HepG2 (cell line): ENCODE data around the gene SS18L1. TPM values are rescaled to one million over a fixed set of nuclear protein-coding genes. Genes with fewer than 3 reads are reported as not detected.
A peak's percentile ranks its signal among the peaks of the same experiment; 100 is the strongest.

Source experiments
- ASH2L ChIP-seq: fragments of 300-600, 200-600 bp; sonication (generic); IDR thresholded peaks from 2 replicates; pipeline ENCODE4 v1.7.0; 2017; ENCODE audit warnings: low read depth, mild to moderate bottlenecking, moderate library complexity, mixed read lengths, low read length; ENCODE audit not compliant: insufficient read length
- FOXO1 ChIP-seq: sonication (generic); formaldehyde crosslinking; IDR thresholded peaks from 2 replicates; pipeline ENCODE4 v1.4.0; 2020; ENCODE audit warnings: missing genetic modification reagents
- polyA plus RNA-seq, 8 experiments: library from polyadenylated mRNA; depleted of rRNA in 3 of 8; stranded (reverse) in 7 of 8; unstranded in 1 of 8; fragments of >200 nt; fragmentation: Illumina TruSeq in 4 of 8; extraction: Trizol in 4 of 8; gene quantifications; 2 replicates each; pipeline versions ENCODE4 v1.2.1 to v1.2.3, GENCODE V29; 2011 to 2016; ENCODE audit warnings: low read depth in 4 of 8, missing spikeins in 1 of 8, mixed read lengths in 1 of 8; ENCODE audit not compliant: insufficient read depth in 1 of 8
- total RNA-seq, 5 experiments: library from RNA; depleted of rRNA; stranded (reverse); fragments of >200 nt; fragmentation: Illumina TruSeq; extraction: Trizol; gene quantifications; 2 replicates each; pipeline ENCODE4 v1.2.3, GENCODE V29; 2016; ENCODE audit warnings: low read depth in 1 of 5
- TF ChIP-seq, protein P1 (sequence below): sonication (generic); formaldehyde crosslinking; IDR thresholded peaks from 2 replicates; pipeline ENCODE4 v1.5.0; 2020; ENCODE audit warnings: mild to moderate bottlenecking, missing genetic modification reagents, borderline replicate concordance
- TF ChIP-seq, protein P2 (sequence below): sonication (generic); formaldehyde crosslinking; conservative IDR thresholded peaks from 2 replicates; pipeline ENCODE4 v1.8.1; 2023; ENCODE audit warnings: missing genetic modification reagents
- TF ChIP-seq, protein P3 (sequence below): sonication (generic); formaldehyde crosslinking; IDR thresholded peaks from 2 replicates; pipeline ENCODE4 v1.4.0; 2020; ENCODE audit warnings: missing genetic modification reagents
- TF ChIP-seq, protein P4 (sequence below): sonication (generic); formaldehyde crosslinking; IDR thresholded peaks from 2 replicates; pipeline ENCODE4 v1.5.1; 2020; ENCODE audit warnings: mild to moderate bottlenecking, missing genetic modification reagents, moderate library complexity
- TF ChIP-seq, protein P5 (sequence below): sonication (generic); formaldehyde crosslinking; conservative IDR thresholded peaks from 2 replicates; pipeline ENCODE4 v1.4.0; 2020; ENCODE audit warnings: mild to moderate bottlenecking, missing genetic modification reagents, moderate library complexity
- TF ChIP-seq, protein P6 (sequence below): sonication (generic); formaldehyde crosslinking; IDR thresholded peaks from 2 replicates; pipeline ENCODE4 v1.5.1; 2020; ENCODE audit warnings: mild to moderate bottlenecking, missing genetic modification reagents, borderline replicate concordance

SS18L1 gene
- total and polyA plus RNA-seq, 2 of the 13 experiments (the other 11 are each of a cell fraction or from before 2014, with no cell fraction given): 17.8 to 27.6 TPM

DNA sequence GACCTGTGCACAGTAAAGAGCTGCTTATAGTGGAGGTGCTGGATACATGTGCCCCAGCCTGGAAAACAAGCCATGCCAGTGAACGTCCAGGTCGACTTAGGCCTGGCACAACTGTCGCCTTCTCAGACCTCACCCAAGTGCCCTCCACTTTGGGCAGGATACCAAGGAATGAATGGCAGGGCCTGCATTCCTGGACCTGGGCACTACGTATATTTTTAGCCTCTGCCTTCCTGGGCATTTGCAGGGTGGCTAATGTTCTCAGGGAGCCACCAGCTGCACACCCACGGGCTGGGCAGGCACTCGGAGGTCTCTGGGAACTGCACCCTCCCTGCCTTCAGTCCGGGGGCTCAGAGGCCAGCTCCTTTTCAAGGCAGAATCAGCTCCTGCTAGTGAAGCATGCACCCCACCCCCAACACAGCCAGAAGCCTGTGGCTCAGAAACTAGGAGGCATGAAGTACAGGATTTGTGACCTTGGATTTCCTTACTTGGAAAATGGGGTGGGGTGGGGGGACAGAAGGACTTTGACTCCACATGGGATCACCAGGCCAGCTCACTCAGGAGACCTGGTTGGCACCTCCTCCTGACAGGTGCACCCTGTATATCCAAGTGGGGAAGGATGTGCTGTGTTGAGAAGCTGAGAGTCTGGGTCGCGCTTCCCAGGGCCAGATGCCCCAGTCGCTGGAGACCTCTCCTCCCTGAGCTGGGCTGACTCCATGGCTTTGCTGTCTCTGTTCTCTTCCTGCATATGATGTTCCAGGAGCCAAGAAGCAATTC lies 23.8 kb upstream of the SS18L1 start (continued):
- TF ChIP-seq, protein P1, sequence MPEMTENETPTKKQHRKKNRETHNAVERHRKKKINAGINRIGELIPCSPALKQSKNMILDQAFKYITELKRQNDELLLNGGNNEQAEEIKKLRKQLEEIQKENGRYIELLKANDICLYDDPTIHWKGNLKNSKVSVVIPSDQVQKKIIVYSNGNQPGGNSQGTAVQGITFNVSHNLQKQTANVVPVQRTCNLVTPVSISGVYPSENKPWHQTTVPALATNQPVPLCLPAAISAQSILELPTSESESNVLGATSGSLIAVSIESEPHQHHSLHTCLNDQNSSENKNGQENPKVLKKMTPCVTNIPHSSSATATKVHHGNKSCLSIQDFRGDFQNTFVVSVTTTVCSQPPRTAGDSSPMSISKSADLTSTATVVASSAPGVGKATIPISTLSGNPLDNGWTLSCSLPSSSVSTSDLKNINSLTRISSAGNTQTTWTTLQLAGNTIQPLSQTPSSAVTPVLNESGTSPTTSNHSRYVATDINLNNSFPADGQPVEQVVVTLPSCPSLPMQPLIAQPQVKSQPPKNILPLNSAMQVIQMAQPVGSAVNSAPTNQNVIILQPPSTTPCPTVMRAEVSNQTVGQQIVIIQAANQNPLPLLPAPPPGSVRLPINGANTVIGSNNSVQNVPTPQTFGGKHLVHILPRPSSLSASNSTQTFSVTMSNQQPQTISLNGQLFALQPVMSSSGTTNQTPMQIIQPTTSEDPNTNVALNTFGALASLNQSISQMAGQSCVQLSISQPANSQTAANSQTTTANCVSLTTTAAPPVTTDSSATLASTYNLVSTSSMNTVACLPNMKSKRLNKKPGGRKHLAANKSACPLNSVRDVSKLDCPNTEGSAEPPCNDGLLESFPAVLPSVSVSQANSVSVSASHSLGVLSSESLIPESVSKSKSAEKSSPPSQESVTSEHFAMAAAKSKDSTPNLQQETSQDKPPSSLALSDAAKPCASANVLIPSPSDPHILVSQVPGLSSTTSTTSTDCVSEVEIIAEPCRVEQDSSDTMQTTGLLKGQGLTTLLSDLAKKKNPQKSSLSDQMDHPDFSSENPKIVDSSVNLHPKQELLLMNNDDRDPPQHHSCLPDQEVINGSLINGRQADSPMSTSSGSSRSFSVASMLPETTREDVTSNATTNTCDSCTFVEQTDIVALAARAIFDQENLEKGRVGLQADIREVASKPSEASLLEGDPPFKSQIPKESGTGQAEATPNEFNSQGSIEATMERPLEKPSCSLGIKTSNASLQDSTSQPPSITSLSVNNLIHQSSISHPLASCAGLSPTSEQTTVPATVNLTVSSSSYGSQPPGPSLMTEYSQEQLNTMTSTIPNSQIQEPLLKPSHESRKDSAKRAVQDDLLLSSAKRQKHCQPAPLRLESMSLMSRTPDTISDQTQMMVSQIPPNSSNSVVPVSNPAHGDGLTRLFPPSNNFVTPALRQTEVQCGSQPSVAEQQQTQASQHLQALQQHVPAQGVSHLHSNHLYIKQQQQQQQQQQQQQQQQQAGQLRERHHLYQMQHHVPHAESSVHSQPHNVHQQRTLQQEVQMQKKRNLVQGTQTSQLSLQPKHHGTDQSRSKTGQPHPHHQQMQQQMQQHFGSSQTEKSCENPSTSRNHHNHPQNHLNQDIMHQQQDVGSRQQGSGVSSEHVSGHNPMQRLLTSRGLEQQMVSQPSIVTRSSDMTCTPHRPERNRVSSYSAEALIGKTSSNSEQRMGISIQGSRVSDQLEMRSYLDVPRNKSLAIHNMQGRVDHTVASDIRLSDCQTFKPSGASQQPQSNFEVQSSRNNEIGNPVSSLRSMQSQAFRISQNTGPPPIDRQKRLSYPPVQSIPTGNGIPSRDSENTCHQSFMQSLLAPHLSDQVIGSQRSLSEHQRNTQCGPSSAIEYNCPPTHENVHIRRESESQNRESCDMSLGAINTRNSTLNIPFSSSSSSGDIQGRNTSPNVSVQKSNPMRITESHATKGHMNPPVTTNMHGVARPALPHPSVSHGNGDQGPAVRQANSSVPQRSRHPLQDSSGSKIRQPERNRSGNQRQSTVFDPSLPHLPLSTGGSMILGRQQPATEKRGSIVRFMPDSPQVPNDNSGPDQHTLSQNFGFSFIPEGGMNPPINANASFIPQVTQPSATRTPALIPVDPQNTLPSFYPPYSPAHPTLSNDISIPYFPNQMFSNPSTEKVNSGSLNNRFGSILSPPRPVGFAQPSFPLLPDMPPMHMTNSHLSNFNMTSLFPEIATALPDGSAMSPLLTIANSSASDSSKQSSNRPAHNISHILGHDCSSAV: no peak
- TF ChIP-seq, protein P2, sequence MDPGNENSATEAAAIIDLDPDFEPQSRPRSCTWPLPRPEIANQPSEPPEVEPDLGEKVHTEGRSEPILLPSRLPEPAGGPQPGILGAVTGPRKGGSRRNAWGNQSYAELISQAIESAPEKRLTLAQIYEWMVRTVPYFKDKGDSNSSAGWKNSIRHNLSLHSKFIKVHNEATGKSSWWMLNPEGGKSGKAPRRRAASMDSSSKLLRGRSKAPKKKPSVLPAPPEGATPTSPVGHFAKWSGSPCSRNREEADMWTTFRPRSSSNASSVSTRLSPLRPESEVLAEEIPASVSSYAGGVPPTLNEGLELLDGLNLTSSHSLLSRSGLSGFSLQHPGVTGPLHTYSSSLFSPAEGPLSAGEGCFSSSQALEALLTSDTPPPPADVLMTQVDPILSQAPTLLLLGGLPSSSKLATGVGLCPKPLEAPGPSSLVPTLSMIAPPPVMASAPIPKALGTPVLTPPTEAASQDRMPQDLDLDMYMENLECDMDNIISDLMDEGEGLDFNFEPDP (CRISPR knock-in tag): no peak
- TF ChIP-seq FOXO1 (CRISPR knock-in tag) (0 out of 2 replicates have a peak, but pooled peaks have one; percentile 43), ASH2L (peak; percentile 59)
- TF ChIP-seq, protein P3, sequence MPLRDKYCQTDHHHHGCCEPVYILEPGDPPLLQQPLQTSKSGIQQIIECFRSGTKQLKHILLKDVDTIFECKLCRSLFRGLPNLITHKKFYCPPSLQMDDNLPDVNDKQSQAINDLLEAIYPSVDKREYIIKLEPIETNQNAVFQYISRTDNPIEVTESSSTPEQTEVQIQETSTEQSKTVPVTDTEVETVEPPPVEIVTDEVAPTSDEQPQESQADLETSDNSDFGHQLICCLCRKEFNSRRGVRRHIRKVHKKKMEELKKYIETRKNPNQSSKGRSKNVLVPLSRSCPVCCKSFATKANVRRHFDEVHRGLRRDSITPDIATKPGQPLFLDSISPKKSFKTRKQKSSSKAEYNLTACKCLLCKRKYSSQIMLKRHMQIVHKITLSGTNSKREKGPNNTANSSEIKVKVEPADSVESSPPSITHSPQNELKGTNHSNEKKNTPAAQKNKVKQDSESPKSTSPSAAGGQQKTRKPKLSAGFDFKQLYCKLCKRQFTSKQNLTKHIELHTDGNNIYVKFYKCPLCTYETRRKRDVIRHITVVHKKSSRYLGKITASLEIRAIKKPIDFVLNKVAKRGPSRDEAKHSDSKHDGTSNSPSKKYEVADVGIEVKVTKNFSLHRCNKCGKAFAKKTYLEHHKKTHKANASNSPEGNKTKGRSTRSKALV: no peak
- TF ChIP-seq, protein P4, sequence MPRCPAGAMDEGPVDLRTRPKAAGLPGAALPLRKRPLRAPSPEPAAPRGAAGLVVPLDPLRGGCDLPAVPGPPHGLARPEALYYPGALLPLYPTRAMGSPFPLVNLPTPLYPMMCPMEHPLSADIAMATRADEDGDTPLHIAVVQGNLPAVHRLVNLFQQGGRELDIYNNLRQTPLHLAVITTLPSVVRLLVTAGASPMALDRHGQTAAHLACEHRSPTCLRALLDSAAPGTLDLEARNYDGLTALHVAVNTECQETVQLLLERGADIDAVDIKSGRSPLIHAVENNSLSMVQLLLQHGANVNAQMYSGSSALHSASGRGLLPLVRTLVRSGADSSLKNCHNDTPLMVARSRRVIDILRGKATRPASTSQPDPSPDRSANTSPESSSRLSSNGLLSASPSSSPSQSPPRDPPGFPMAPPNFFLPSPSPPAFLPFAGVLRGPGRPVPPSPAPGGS (CRISPR knock-in tag): peak; percentile 74; the same call in 1 of the 2 replicates
- TF ChIP-seq, protein P5, sequence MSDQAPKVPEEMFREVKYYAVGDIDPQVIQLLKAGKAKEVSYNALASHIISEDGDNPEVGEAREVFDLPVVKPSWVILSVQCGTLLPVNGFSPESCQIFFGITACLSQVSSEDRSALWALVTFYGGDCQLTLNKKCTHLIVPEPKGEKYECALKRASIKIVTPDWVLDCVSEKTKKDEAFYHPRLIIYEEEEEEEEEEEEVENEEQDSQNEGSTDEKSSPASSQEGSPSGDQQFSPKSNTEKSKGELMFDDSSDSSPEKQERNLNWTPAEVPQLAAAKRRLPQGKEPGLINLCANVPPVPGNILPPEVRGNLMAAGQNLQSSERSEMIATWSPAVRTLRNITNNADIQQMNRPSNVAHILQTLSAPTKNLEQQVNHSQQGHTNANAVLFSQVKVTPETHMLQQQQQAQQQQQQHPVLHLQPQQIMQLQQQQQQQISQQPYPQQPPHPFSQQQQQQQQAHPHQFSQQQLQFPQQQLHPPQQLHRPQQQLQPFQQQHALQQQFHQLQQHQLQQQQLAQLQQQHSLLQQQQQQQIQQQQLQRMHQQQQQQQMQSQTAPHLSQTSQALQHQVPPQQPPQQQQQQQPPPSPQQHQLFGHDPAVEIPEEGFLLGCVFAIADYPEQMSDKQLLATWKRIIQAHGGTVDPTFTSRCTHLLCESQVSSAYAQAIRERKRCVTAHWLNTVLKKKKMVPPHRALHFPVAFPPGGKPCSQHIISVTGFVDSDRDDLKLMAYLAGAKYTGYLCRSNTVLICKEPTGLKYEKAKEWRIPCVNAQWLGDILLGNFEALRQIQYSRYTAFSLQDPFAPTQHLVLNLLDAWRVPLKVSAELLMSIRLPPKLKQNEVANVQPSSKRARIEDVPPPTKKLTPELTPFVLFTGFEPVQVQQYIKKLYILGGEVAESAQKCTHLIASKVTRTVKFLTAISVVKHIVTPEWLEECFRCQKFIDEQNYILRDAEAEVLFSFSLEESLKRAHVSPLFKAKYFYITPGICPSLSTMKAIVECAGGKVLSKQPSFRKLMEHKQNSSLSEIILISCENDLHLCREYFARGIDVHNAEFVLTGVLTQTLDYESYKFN (CRISPR knock-in tag): peak; percentile 93
- TF ChIP-seq, protein P6, sequence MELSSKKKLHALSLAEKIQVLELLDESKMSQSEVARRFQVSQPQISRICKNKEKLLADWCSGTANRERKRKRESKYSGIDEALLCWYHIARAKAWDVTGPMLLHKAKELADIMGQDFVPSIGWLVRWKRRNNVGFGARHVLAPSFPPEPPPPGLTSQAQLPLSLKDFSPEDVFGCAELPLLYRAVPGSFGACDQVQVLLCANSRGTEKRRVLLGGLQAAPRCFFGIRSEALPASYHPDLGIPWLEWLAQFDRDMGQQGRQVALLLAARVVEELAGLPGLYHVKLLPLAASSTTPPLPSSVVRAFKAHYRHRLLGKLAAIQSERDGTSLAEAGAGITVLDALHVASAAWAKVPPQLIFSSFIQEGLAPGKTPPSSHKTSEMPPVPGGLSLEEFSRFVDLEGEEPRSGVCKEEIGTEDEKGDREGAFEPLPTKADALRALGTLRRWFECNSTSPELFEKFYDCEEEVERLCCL (CRISPR knock-in tag): no peak
